Left kidney (tissue), 2 donors: ENCODE measurements around the gene ABCA1. TPM values are rescaled to one million over a fixed set of nuclear protein-coding genes. Genes with fewer than 3 reads are reported as not detected.
"Not testable (repeated sequence)": the region's sequence is repeated elsewhere in the genome, so short reads cannot be mapped to it uniquely, and the experiment has no call there.

ENCODE experiments used
- DNase-seq: peaks from one replicate; pipeline ENCODE4 v3.0.0-alpha.2; 2013
- polyA plus RNA-seq: library from polyadenylated mRNA; unstranded; fragments of 120-200 nt; gene quantifications from one replicate; pipeline ENCODE4 v1.2.1, GENCODE V29; 2013; ENCODE audit not compliant: insufficient read length

Gene ABCA1
- polyA plus RNA-seq, 1 donor = 12.8 TPM

DNA sequence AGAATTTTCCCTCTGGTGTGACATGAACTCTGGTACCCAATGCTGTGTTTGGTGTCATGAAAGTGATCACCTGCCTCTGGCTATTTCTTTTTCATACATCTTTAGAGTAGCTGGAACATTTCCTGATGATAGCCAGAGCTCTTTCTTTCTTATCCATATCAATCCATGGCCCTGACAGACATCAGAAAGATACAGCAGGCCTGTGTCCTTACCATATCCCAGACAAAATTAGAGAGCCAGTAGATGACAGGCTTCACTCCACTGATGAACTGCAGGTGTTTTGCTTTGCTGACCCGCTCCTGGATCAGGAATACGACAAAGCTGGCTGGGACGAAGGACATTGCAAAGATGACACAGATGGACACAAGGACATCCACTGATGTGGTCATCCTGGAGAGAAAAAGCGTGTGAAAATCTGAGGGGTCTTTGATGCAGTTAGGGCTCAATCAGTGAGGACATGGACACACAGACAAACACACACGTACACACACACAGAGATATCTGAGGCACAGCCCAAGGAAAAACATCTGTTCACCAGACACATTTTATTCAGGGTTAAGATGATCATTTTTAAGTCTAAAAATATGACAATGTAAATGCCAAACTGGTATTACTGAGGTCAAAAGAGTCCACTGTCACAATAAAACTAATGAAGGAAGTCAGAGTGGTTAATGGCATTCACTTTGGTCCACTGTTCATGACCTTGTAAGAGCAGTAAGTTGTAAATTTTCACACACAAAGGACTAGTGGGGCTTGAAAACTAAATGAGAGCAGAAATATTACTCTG, 129.6 kb downstream of the ABCA1 start:
- DNase-seq = no peak

DNA sequence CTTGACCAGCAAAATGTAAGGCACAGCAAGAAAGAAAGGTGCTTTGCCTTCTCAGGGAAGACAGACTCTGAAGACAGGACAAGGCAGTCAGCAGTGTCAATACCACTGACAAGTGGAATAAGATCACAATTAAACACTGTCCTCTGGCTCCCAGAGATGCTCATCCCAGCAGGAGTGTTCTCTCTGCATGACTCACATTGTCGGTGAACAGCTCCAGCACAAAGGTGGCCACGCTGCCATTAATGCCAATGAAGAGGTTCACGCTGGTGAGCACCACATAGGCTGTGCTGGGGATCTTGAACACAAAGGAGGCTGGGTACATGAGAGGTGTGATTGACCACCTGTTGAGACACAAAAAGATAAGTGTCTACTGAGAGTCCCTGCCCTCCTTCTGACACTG, 132.1 kb downstream of the ABCA1 start:
- DNase-seq = no peak

DNA sequence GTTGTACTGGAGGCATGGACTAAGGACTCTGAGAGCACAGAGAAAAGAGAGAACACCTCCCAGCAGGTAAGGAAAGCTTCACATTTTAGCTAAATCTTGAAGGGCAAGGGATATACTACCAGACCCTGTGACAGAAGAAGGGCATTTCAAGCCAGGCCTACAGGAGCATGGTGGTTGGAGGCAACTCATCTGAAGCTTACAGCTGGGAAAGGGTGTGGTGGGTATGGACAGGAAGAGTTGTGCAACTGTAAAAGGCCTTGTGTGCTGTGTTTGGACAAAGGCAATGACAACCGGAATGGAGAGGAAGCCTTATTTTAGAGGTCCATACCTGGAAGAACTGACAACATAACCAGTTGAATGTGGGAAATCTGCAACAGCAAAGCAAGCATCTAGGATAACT, 132.9 kb downstream of the ABCA1 start:
- DNase-seq = no peak

DNA sequence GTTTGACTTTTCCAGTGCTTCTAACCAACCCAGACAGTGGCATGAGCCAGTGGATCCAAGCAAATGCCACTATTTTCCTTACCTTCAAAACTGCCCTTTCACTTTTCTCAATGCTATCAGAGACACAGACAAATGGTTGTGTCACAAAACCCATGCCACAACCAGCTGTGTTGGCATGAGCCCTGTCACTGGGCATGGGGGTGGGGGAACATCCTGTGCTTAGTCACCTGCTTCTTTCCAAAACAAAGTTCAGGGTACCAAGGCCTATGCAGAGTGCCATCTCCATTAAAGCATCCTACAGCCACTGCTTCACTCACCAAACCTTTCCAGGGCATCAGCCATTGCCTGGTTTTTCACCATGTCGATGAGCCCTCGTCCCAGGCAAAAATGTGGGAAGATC, 133.9 kb downstream of the ABCA1 start:
- DNase-seq = no peak

DNA sequence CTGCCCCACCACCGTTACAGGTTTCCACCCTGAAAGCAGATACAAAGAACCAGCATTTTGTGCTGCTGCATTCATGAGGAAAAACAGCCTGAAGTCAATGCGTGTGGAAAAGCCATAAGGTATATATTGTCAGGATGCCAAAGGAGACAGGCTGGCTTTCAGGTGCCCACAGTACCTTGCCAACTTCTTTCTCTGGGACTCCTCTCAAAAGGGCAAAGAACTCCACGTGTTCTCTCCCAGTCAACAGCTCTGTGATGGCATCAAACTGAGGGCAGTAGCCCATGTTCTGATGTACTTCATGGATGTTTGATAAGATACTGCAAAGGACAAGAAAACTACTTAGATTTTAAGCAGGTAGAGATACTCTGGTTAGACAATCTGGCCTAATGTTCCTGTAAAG, 139.7 kb downstream of the ABCA1 start:
- no peak for DNase-seq

DNA sequence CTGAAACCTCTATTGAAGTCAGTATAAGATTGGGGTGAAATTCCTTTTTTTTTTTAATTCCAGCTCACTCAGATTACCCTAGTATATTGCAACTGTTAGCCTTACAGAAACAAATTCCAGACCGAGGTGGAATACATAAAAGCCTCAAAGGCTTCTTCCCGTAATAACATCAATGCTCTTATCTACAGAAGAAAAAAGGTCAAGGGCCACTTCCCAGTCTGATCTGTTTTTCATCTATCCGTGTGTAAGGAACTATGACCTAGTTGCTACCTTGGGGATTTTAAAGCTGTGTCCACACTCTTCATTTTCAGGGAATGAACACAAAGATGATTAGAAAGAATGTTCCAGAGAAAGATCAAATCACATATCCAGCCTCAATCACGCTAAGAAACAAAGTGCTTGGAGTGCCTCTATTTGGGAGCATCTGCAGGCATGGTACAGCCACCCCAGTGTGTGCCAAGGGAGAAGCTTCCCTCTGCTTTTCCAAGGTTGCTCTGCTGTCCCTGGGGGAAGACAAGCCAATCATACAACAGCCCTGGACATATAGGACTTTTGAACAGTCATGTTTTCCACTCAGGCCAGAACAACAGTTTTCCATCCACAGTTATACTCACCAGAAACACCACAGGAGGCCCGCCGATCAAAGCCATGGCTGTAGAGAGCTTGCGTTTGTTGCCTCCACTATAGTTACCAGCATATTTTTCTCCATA, 140.5 kb downstream of the ABCA1 start:
- DNase-seq = no peak

DNA sequence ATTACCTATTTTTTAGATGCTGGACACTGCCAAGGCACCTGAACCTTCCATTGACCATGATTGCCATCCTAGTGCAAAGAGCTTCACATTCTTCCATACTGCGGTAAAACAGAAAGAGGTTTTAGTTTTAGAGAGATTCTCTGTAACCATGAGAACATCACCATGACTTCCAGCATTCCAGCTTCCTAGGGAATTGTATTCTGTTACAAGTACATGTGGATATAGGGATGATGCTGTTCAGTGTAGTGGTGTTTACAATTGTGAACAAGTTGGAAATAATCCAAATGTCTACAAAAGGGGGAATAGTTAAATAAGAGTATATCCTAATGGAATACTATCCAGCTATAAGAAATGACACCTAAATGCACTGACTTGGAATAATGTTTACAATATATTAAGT, 141.7 kb downstream of the ABCA1 start:
- no peak for DNase-seq

DNA sequence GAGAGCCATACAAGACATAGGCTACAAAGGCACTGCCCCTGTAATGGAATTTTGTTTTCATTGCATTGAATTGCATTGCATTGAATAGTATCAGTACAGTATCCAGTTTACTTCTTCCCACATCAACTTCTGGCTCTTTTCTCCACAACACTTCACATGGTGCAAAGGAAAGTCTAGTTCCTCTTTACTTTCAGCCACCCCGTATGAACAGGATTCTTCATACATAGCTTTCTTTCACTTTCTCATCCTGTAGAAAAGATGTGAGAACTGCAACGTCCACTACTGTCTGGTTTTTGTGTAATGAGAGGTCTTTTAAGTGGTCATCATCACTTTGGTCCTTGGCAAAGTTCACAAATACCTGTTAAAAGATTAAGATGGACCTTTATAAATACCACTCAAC, 143.9 kb downstream of the ABCA1 start:
- no peak for DNase-seq

DNA sequence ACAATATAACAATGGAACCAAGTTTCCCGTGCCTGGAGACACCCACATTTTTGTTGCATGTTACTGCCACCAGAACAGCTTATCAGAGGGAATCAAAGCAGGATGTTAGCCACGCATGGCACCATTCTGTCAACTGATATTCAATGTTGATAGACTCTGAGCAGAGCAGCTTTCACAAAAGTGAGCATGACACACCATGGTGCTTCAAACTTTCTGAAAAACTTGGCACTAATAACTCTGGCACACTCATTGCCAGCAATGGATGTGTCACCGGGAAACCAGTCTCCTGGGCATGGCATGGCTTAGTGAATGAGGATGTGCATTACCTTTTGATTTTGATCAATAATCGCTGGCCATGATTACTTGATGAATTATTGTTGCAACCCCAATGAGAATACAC, 144.4 kb downstream of the ABCA1 start:
- DNase-seq = no peak

DNA sequence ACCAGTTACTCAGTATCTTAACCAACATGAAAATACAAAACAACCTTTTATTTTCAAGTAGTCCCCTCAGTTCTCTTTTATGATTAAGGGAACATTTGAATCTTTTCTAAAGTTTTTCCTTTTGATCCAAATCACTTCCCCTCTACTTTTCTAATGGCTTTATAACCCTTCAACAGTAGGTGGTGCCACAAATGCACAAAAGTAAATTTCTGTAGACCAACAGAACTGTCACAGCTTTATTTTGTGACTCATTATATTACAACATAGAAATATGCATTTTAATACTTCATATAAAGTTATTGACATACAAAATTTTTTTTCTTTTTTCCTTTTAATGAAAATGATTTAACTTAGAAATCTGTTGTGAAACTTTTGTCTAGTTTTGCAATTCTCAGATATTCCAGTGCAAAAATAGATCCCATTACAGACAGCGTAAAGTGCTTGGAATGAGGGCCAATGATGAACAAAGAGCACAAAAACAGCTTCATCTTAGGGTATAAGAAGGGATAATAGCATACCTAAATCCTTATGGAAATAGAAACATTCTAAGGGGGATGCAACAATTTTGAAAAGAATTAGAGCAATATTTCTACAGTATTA, 147.1 kb downstream of the ABCA1 start:
- peak; percentile 17 for DNase-seq

DNA sequence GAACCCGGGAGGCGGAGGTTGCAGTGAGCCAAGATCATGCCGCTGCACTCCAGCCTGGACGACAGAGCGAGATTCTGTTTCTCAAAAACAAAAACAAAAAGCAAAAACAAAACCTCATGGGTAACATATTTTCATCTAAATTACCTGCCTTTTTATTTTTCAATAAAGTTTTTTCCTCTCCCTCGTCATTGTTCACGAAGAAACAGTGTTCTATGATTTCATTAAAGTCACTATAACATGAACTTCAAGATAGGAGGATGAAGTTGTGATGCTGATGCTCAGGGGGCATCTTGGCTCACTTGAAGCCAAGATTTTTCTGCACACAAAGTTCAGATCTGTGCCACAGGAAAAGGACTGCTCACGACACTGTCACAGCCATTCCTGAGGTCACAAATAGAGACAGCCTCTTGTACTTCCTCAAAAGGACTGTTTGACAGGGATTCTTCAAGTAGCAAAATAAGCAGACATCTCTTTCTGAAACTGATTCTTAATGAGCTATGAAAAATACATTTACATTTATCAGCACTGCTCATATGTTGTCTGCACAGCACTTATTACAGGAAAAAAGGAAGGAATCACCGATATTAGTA, 147.9 kb downstream of the ABCA1 start:
- no peak for DNase-seq

DNA sequence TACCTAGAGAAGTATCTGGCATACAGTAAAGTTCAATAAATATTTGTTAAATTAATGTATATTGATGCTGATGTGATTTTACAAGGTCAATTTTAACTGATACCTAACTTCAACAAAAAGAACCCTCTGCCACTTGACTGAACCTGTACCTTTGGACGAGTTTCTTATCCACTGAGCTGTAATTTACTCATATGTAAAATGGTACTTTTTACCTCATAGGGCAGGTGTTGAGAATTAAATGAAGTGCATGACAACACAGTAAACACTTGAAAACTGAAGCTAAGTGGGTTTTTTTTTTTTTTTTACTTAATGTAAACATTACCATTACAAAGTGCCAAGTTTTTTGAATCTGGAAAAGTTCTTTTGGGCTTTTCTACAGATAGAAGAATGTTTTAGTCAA, 148.6 kb downstream of the ABCA1 start:
- no peak for DNase-seq

DNA sequence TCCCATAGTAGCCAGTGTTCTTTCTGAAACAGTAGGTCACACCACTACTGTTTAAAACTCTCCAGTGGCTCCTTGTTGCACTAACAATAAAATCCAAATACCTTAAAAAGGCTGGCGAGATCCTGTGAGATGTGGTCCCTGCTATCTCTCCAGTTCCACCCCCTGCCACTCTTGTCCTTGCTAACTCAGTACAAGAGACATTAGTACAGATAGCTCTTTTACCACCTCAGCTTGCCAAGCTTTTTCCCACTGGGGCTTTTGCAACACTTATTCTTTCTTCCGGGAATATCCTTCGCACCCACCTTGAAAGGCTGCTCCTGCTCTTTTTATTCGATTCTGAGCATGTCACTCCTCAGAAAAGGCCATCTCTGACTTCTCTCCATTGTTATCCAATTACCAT, 149.2 kb downstream of the ABCA1 start:
- no peak for DNase-seq

DNA sequence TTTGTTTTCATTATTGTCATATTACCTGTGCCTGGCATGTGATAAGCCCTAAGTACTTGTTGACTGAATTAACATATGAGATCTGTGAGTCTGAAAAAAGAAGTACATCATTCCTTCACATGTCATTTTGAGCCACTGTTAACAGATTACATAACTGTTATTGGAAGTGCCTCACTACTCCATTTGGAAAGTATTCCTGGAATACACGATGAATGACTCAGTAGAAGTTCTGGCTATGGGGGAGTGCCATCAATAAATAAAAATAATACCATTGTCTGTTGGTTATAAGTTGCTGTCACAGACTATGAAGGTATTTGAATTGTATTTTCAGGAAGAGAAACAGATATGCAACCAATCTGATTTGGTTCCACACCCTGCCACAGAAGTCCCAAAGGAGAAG, 151.2 kb downstream of the ABCA1 start:
- no peak for DNase-seq

DNA sequence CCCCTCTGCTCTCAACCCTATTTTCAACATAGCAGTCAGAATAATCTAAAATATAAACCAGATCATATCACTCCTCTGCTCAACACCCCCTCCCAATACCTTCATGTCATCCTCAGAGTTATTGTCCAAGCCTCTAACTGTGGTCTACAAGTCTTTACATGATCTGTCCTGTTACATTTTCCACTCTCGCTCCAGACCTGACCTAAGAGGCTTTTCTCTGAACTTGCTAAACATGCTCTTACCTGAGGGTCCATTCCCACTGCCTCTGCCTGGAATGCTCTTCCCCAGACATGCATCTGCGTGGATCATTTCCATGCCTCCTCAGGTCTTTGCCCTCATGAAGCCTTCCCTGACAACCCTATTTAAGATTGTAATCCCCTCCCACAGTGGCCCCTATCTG, 152.0 kb downstream of the ABCA1 start:
- DNase-seq = no peak

DNA sequence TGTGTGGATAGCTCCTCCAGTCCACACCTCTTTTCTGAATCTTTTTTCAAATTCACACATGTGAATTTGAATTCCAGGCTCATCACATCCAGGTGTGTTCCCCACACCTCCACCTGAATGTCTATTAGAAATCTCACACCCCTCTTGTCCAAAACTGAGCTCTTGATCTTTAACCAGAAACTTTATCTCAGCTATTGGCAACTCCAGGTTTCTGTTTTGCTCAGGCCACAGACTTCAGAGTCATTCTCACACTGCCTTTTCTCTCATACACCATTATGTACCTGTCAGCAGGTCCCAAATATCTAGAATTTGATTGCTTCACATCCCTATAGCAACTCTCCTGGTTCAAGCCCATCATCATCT, 152.4 kb downstream of the ABCA1 start:
- DNase-seq = no peak

DNA sequence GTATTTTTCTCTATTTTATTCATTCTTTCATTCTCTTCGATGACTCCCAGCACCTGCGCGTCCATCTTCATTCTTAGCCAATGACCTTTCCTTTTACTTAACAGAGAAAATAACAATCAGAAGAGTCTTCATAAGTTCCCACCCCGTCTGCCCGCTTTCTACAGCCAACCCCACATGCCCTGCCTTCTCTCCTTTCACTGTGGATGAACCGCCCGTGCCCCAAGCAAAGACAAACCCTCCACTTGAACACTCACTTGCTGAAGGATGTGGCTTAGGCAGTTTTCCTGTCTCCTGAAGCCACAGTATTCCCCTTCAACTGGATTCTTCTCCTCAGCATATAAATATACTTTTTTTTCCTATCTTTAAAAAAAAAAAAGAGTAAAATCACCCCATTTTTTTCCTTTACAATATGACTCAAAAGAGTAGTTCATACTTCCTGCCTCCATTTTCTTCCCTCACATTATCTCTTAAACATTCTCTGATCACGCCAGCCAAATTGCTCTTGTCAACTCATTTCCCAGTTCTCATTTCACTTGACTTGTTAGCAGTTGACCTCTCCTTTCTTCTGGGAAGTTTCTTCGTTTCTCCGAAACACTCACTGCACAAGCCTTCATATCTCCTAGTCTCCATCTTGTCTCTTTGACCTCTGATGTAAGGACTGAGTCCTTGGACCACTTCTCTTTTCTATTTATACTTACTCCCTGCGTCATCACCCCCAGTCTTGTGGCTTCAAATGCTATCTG, 153.0 kb downstream of the ABCA1 start:
- DNase-seq = no peak

DNA sequence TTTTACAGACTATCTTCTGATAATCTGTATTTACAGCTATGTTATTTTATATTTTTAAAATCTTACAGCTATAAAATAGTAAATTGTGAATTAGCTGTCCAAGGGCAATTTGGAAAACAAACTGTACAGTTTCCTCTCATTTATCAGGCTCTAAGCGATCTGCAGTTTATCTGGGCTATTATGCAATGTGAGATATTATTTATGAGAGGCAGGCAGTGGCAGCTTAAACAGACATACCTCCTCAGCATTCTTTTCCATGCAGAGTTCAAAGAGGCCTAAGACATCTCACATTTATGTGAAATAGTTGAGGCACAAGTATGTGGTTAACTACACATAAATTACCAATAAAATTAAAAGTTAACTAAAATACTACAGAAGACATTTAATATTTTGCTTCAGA, 153.8 kb downstream of the ABCA1 start:
- DNase-seq = no peak

DNA sequence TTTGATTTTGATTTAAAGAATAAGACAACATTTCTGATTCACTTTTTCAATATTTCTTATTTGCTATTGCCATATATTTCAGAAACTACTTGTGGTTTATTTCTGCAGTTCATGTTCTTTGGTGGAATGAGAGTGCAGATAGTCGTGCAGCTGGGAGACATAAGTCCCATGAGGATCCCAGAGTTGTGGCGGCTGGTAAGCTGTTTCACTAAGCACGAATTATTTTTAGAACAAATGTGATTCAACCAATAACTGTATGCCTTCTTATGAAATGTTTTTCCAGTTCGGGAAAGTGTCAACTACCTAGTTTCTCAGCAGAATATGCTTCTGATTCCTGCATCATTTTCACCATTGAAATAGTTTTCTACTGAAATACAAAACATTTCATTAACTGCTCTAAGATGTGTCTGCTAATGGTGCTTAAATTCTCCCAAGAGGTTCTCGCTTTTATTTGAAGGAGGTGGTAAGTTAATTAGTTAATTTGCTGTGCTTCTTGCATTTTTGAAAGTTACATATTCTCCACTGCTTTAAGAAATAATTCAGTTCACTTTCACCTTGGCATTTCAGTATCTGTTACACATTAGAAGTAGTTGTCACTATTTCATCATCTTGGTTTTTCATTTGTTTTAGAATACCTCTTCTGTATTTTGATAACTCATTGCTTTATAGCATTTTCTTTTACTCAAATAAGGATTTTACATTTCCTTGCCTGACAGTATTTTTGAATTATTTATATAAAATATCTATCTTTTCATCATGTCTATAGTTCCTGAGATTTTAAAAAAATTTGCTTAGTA, 155.0 kb downstream of the ABCA1 start:
- DNase-seq = no peak

DNA sequence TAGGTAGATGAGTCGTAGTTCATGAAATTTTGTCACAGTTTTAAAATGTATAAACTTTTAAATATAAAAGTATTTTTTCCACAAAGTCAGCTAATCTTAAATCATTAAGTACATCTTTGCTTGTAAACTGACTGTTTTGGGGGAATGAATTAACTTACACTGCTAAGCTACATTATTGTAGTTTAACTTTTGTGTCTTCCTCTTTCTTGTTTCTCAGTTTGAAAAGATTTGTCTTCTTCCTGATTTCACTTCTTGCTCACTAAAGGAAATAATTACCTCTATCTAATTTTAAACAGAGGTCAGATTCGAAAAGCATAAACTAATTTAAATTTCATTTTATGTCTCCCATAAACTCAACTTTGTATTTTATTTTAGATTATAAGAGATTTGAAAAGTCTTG, 158.3 kb downstream of the ABCA1 start:
- no peak for DNase-seq

DNA sequence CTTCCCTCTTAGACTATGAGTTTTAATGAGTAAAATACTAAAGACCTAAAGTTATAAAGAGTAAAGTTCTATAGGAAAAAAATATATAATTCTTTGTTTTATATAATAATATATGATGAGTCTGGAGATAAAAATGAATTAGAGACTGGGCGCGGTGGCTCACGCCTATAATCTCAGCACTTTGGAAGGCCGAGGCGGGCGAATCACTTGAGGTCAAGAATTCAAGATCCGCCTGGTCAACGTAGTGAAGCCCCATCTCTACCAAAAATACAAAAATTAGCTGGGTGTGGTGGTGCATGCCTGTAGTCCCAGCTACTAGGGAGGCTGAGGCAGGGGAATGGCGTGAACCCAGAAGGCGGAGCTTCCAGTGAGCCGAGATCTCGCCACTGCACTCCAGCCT, 158.9 kb downstream of the ABCA1 start:
- not testable (repeated sequence) for DNase-seq

DNA sequence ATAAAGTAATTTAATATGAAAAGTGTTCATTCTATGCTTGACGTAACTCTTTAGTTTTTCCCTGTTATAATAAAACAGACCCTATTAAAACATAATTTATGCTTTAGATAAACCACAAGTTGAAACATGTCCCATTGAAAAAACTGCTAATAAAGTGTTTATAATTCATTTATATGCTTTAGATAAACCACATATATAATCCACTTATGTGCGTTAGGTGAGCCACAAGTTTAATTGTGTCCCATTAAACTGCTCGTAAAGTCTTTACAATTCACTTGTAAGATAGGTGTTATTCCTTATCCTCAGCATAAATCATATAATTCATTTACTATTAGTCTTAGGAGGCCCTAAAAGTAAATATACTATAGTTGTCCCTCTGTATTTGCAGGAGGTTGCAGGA, 160.4 kb downstream of the ABCA1 start:
- DNase-seq = no peak
